ENCODE data around the gene IFT74.

DNA sequence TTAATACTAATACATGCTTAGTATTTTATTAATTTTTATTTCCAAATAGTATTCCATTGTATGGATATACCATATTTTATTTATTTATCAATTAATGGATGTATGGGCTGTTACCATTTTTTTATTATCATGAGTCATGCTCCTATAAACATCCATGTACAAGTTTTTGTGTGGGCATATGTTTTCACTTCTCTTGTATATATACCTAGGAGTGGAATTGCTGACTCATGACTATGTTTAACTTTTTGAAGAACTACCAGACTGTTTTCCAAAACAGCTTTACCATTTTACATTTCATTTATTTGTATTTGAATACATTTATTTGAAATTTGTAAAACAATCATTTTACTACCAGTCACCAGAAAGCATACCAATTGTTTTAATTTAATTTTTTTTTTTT lies 63.4 kb downstream of the IFT74 start:
- TF ChIP-seq, protein P1, sequence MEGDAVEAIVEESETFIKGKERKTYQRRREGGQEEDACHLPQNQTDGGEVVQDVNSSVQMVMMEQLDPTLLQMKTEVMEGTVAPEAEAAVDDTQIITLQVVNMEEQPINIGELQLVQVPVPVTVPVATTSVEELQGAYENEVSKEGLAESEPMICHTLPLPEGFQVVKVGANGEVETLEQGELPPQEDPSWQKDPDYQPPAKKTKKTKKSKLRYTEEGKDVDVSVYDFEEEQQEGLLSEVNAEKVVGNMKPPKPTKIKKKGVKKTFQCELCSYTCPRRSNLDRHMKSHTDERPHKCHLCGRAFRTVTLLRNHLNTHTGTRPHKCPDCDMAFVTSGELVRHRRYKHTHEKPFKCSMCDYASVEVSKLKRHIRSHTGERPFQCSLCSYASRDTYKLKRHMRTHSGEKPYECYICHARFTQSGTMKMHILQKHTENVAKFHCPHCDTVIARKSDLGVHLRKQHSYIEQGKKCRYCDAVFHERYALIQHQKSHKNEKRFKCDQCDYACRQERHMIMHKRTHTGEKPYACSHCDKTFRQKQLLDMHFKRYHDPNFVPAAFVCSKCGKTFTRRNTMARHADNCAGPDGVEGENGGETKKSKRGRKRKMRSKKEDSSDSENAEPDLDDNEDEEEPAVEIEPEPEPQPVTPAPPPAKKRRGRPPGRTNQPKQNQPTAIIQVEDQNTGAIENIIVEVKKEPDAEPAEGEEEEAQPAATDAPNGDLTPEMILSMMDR (conservative IDR thresholded peaks at IDR 0.05) = no peak
- TF ChIP-seq EZH2 (IDR thresholded peaks at IDR 0.05; ENCODE audit: low read depth) = no peak

All from PC-9 (cell line).